GM12892 (cell line): ENCODE data around the gene VANGL1.

ENCODE experiments used
- DNase-seq: peaks from one replicate; pipeline ENCODE4 v3.0.0; 2011; ENCODE audit not compliant: insufficient read length
- FAIRE-seq: peaks from 2 replicates; lab custom pipeline; 2011; peaks lifted over from hg19 to GRCh38; lab: Jason Lieb, UNC
- POLR2A ChIP-seq: IDR thresholded peaks from 2 replicates; pipeline ENCODE4 v1.6.1; 2011; ENCODE audit warnings: low read depth, low read length, control low read depth
- POLR2AphosphoS5 ChIP-seq: IDR thresholded peaks from 2 replicates; pipeline ENCODE4 v1.6.1; 2011; ENCODE audit warnings: low read depth, low read length, control low read depth
- TAF1 ChIP-seq: IDR thresholded peaks from 2 replicates; pipeline ENCODE4 v1.6.1; 2011; ENCODE audit warnings: low read depth, mild to moderate bottlenecking, control low read depth, low read length, borderline replicate concordance

The VANGL1 gene

DNA sequence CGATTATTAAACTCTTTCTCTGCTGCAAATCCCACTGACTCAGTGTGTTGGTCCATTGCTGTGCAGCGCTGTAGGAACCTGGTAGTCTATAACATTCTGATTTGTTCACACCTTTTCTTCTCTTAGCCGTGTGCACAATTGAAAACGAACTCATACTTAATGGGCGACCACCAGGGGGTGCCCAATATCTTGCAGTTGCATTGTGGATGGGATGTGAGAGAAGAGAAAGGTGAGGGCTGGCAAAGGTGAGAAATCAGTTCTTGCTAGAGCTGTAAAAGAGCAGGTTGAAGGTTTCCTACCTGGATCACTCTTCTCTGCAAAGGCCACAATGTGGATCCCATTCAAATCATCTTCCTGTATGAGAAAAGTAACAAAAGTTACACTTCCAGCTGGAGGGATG is 75.8 kb downstream of the VANGL1 start:
- DNase-seq (no peak), FAIRE-seq (no peak)
- TF ChIP-seq TAF1 (no peak), POLR2AphosphoS5 (no peak), POLR2A (no peak)

DNA sequence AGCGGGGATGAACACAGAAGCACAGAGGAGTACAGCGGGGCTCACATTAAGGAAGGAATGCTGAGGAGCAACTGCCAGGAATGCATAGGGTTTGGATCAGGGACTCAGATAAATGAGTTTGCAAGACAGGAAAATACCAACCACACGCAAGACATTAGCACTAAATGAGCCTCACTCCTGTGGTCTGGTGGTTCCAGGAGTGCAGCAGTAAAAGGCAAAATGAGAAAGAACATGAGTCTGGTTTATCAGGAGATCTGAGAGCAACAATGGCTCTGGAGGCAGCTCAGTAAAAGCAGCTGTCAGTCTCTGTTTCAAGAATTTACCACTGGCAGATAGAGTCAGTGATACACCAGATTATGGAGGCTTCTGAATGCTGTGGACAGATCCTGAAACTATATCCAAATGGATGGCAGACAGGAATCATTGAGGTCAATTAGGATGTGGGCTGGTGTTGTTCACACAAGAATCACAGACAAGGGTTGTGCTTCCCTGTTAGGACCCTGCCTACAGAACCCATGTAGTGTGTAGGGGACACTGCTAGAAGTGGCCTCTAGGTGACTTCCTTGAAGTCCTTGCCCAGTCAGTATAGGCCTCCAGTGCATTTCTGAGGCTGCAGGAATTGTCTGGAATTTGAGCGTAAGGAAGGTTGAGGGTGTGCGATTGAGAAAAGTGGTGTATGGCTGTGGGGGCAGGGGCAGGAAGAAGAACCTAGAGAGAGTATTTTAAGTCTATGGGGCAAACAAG is 76.4 kb downstream of the VANGL1 start:
- FAIRE-seq: no peak
- TF ChIP-seq POLR2AphosphoS5 (no peak), TAF1 (no peak), POLR2A (no peak)
- DNase-seq: no peak

DNA sequence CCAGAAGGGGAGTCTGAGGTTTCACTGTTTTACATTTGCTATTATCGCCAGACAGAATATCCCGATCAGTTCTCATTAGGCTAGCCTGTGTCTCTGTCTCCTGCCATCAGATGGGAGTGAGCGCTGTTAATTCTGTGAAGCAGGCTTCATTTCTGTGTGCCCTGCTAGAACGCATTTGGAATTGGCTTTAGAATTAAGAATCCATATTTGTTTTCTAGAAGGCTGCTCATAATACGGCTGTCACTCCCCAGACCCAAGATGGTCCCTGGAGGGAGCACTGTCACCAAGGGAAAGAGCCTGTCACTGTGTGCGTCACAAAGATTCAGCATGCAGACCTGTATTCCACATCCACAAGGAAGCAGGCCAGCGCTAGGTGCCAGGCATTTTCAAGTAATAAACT is 77.5 kb downstream of the VANGL1 start:
- no peak for TF ChIP-seq TAF1
- TF ChIP-seq POLR2AphosphoS5: no peak
- no peak for TF ChIP-seq POLR2A
- FAIRE-seq (no peak), DNase-seq (no peak)

DNA sequence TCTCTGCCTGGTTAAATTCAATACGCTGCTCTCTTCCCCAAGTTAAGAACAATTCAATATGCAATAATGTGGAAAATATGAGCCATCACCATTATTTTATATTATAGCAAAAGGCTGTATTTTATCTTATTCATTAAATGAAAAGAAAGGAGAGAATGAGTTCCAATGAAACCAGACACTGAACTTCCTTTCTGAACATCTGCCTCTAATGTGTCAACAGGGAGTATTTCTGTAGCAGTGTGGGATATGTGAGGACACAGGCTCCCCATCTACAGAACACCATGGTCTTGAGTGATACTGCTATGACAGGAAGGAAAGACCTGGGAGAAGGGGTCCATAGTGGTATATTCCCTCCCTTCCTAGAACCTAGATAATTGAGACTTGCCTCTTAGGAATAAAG is 80.5 kb downstream of the VANGL1 start:
- DNase-seq (no peak), FAIRE-seq (no peak)

DNA sequence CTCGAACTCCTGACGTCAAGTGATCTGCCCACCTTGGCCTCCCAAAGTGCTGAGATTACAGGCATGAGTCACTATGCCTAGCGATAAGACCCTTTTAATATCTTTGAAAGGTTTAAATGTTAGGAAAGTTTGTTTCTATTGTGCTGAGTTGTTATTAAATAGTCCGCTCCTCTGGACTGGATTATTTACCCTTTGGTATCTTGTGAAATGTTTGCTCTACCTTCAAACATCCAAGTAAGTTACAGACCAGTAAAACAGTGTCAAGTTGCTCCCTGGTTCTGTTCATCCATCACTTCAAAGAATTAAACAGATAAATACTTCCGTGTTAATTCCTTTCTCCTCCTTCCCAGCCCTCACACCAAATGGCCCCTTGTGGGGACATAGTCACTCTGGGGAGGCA is 82.0 kb downstream of the VANGL1 start:
- no peak for TF ChIP-seq TAF1
- no peak for TF ChIP-seq POLR2A
- no peak for TF ChIP-seq POLR2AphosphoS5
- FAIRE-seq: no peak
- DNase-seq: no peak

More for the DNA sequence above, 80.5 kb downstream of the VANGL1 start:
- TF ChIP-seq POLR2A (no peak), POLR2AphosphoS5 (no peak), TAF1 (no peak)

DNA sequence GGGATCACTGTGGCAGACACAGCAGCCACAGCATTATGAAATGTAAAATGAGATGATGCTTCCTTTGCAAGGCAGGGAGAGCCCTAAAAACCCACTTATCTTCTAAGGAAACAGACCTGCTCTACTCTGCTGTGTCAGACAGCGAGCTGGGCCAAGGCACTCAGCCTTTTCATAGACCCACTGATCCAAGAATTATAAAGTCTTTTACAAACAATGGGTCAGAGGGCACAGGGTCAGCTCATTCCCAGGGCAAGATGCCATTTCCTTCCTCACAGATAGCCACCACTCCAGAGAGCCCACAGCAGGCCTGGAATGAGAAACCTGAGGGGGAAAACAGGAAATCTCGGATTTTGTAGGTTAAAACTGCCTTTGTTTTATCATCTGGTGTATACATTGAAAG is 83.8 kb downstream of the VANGL1 start:
- TF ChIP-seq POLR2AphosphoS5 (no peak), POLR2A (no peak), TAF1 (no peak)
- DNase-seq (no peak), FAIRE-seq (no peak)

DNA sequence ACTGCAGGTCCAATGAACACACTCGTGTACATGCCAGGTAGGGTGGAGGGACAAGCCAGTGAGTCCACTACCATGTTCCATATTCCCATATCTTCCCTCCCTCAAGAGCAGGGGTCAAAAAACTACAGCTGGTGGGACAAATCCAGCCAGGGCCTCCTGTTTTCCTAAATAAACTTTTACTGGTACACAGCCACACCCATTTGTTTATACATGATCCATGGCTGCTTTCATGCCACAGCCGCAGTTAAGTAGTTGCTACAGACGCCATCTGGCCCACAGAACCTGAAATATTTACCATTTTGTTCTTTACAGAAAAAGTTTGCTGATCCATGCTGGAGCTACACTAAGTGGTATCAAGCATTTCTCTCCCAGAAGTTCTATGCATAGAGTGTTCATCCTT is 84.4 kb downstream of the VANGL1 start:
- FAIRE-seq: no peak
- DNase-seq: no peak
- TF ChIP-seq TAF1 (no peak), POLR2AphosphoS5 (no peak), POLR2A (no peak)

DNA sequence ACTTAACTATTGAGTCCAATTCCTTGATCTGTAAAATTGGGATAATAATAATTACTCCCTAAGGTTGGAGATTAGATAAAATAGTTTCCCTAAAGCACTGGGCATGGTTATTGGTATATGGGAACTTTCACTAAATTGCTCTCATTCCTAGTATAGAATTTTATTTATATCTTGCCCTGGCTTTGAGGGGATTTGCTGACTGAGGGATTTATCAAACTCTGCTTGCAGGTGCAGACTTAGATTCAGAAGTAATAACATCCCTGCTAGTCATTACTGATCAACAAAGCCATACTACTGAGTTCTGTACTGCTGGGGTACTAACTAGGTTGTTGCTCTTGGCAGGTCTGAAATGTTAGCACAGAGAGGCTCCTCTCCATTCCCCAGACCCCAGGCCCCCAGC is 84.8 kb downstream of the VANGL1 start:
- DNase-seq: no peak
- no peak for FAIRE-seq
- TF ChIP-seq TAF1 (no peak), POLR2A (no peak), POLR2AphosphoS5 (no peak)

DNA sequence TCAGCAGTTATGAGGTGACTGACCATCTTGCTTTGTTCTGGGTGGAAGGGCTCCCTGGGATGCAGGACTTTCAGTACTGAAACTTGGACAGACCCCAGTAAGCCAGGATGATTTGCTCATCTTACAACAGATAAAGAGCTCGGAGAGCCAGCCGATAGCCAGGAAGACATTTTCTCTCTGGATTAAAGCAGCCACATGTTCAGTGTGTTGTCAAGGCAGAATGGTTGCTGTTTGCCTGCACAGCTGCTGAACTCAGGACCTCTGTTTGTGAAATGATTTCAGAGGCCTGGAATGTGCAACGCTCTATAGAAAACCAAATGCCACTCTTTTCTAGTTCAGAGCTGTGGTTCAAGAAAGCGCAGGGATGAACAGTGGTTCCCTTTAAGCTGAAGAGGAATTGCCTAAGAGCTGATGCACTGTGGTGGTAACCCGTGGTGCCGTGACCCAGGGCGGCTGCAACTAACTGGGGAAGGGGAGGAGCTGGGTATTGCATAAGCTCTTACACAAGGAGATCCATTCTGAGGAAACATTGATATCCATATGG is 86.0 kb downstream of the VANGL1 start:
- DNase-seq (no peak), FAIRE-seq (no peak)
- no peak for TF ChIP-seq POLR2AphosphoS5
- no peak for TF ChIP-seq TAF1
- no peak for TF ChIP-seq POLR2A

DNA sequence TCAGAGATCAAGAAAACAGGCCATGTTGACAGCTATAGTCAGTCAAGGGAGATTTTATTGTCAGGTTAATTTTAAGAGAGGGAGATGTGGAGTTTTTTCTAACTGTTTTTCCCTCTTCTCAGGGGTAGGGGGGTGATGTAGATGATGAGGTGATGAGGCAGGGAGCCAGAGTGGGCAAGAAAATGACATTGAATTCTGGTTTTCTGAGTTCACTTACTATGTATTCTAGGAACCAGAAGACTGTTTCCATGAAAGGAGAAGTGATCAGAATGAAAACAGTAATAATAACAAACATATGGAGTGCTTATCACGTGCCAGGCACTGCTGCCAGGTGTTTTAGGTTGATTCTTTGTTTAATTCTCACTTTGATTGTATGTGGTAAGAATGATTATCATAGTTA is 86.6 kb downstream of the VANGL1 start:
- DNase-seq: no peak
- TF ChIP-seq TAF1: no peak
- TF ChIP-seq POLR2AphosphoS5: no peak
- no peak for TF ChIP-seq POLR2A
- FAIRE-seq: no peak

DNA sequence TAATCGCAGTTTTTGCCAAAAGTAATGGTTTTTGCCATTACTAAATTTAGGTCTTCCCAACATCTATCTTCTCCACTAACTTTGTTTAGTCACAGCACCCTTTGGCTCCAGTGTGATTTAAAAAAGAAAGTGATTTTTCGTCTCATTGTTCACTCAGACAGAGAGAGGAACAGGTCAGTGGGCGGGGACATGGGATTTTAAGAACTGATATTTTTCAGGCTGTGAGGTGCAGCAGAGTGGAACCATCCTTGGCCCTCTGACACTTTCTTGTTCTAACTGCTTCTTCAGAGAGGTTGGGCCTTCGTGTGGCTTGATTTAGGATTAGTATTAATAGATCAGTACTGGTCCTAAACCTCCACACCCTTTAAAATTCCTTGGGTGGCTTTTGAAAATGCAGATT is 88.0 kb downstream of the VANGL1 start:
- DNase-seq (peak; percentile 41), FAIRE-seq (peak; percentile 96)

DNA sequence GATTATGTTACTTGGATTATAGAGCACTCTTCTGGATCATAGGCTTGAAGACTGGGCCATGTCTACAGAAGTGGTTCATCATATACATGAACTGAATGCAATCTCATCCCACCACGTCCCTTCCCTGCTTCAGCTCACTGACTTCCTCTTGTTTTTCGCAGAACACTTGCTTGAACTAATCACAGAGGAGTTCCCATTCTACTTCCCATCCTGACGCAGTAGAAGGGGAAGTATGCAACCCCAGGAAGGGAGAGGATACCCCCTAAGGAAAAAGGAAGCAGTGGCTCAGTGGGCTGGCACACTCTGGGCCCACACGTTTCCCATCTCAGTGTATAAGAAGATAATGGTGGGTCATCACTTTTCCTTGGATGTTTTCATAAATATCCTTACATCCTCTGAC is 90.5 kb downstream of the VANGL1 start:
- DNase-seq (no peak), FAIRE-seq (no peak)
- TF ChIP-seq POLR2A (no peak), TAF1 (no peak), POLR2AphosphoS5 (no peak)

More for the DNA sequence above, 88.0 kb downstream of the VANGL1 start:
- TF ChIP-seq POLR2A (no peak), TAF1 (no peak), POLR2AphosphoS5 (no peak)
